NT2/D1 (cell line): ENCODE data around the gene FRMD3.

Experiments used
- YY1 ChIP-seq: IDR thresholded peaks from 2 replicates; pipeline ENCODE4 v1.6.1; 2011; ENCODE audit not compliant: insufficient read length, insufficient read depth
- ZNF274 ChIP-seq: IDR thresholded peaks from 2 replicates; pipeline ENCODE4 v1.6.1; 2011; ENCODE audit warnings: mild to moderate bottlenecking, low read depth, low read length

DNA sequence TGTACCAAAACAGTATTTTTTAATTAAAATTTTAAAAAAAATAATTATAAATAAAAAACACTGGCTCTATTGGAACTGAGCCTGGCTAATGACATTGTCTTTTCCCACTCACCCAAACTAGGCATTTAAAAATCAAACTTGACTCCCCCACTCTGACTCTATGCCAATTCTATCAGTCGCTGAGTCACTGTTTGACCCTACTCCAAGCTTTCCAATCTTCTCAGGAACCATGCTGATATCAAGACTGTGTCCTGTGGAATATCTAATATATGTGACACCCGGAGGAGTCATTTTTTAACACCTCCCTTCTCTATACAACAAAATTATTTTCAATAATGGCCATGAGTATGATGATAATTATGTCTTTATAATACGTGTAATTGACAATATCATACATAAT lies 303.7 kb downstream of the FRMD3 start:
- TF ChIP-seq ZNF274 (no peak), YY1 (no peak)
